C4-2B (cell line): Measurements from ENCODE around the gene PSMF1.

ENCODE experiments used
- H3K27ac ChIP-seq: fragments of 450-650 bp; 2 replicates; pipeline ENCODE4 v1.5.1; 2017
- CTCF ChIP-seq: fragments of 450-650 bp; conservative IDR thresholded peaks from 2 replicates; pipeline ENCODE4 v1.5.1; 2017; ENCODE audit warnings: mild to moderate bottlenecking
- ZFX ChIP-seq: fragments of 450-650 bp; IDR thresholded peaks from 2 replicates; pipeline ENCODE4 v1.6.1; 2017

The PSMF1 gene

GRCh38 chr20:1150968-1151367 lies 32.6 kb downstream of the PSMF1 start:
- no peak overlapping the region for H3K27ac ChIP-seq
- TF ChIP-seq ZFX (no peak), CTCF (no peak)

GRCh38 chr20:1154226-1154625 lies 35.8 kb downstream of the PSMF1 start:
- no peak overlapping the region for H3K27ac ChIP-seq
- TF ChIP-seq CTCF (no peak), ZFX (no peak)

- no peak overlapping the region for H3K27ac ChIP-seq
- TF ChIP-seq ZFX (no peak), CTCF (no peak)
These were observed 36.3 kb downstream of the PSMF1 start for GRCh38 chr20:1154691-1155090.

- TF ChIP-seq ZFX, result no peak
- TF ChIP-seq CTCF, result no peak
- no peak overlapping the region for H3K27ac ChIP-seq
These were observed 36.9 kb downstream of the PSMF1 start for GRCh38 chr20:1155342-1155741.

- TF ChIP-seq CTCF (no peak), ZFX (no peak)
- H3K27ac ChIP-seq, result no peak overlapping the region
These were observed 42.1 kb downstream of the PSMF1 start for GRCh38 chr20:1160496-1160895.

- TF ChIP-seq ZFX, result no peak
- no peak for TF ChIP-seq CTCF
These were observed 42.6 kb downstream of the PSMF1 start for GRCh38 chr20:1160991-1161390.

GRCh38 chr20:1163105-1163504 lies 44.7 kb downstream of the PSMF1 start:
- no peak overlapping the region for H3K27ac ChIP-seq
- TF ChIP-seq ZFX (no peak), CTCF (no peak)

More at GRCh38 chr20:1160991-1161390, 42.6 kb downstream of the PSMF1 start:
- H3K27ac ChIP-seq, result no peak overlapping the region
